Urinary bladder (tissue), 4 donors: Measurements from ENCODE around the gene AKAP12. TPM values are rescaled to one million over a fixed set of nuclear protein-coding genes. Genes with fewer than 3 reads are reported as not detected.
"Not testable (repeated sequence)": the region's sequence is repeated elsewhere in the genome, so short reads cannot be mapped to it uniquely, and the experiment has no call there.

Experiments used
- DNase-seq: peaks from one replicate; pipeline ENCODE4 v3.0.0-alpha.2; 2015; ENCODE audit errors: extremely low spot score
- H3K27ac ChIP-seq: one replicate; pipeline ENCODE4 v1.5.1; 2013; ENCODE audit warnings: low read depth, mild to moderate bottlenecking, moderate library complexity
- H3K36me3 ChIP-seq: one replicate; pipeline ENCODE4 v1.6.1; 2013; ENCODE audit warnings: mild to moderate bottlenecking, moderate library complexity; ENCODE audit not compliant: insufficient read depth
- H3K4me1 ChIP-seq: one replicate; pipeline ENCODE4 v1.6.1; 2013; ENCODE audit warnings: mild to moderate bottlenecking, moderate library complexity; ENCODE audit not compliant: insufficient read depth
- H3K4me3 ChIP-seq: one replicate; pipeline ENCODE4 v1.5.1; 2013; ENCODE audit warnings: low read depth, low read length
- WGBS: extraction: QIAGEN DNeasy Blood & Tissue Kit; methylation state at CpG from one replicate; pipeline ENCODE4 v1.1.7; 2013; 5-methylcytosine and 5-hydroxymethylcytosine counted together
- polyA plus RNA-seq: library from polyadenylated mRNA; stranded (reverse); fragments of 200-250 nt; gene quantifications from one replicate; pipeline ENCODE4 v1.2.3, GENCODE V29; 2013
- total RNA-seq: library from RNA; depleted of rRNA; stranded (reverse); fragments of >200 nt; gene quantifications from one replicate; pipeline ENCODE4 v1.2.3, GENCODE V29; 2014
- donor health status: healthy with polysubstance abuse.
- donor health status: healthy.

The AKAP12 gene
- total and polyA plus RNA-seq, 2 donors, result 43.3 to 226 TPM

DNA sequence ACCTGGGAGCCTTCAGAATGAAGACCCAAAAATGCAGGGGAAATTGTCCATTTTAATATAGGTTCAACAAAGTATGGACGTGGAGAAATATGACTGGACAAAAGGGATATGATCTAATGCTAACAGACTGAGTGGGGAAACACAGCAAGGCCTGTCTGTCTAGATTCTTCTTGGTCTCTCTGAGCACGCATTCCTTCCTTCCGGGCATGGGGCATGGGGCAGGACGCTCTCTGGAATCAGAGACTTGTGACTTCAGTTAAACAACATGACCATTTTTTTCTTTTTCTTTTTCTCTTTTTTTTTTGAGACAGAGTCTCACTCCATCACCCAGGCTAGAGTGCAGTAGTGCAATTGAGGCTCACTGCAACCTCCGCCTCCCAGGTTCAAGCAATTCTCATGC, 119.7 kb downstream of the AKAP12 start:
- no peaks in the 10 kb centered on the region for H3K36me3 ChIP-seq
- DNase-seq, result no peak
- H3K4me1 ChIP-seq, result no peaks in the 10 kb centered on the region
- H3K27ac ChIP-seq, result no peak overlapping the region
- 91% methylated on average over 5 of the region's 5 CpGs for WGBS
- no peak overlapping the region for H3K4me3 ChIP-seq

DNA sequence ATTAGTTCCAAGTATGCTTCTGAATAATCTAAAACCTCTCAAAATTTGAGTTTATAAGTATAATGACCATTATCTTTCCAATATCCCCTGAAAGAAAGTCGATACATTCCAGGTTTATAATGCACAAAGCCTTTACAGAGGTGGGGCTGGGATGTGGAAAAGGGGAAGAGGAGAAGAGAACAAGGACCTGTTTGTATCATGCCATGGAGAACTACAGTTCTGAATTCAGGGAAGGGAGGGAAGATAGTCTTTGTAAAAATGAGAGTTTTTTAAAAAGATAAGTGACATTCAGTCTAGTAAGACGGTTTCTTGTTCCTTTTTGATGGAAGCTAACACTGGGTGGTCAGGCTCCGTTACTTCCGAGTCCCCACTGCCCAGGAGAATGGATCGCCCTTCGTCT, 125.5 kb downstream of the AKAP12 start:
- H3K27ac ChIP-seq, result no peak overlapping the region
- no peaks in the 10 kb centered on the region for H3K36me3 ChIP-seq
- no peaks in the 10 kb centered on the region for H3K4me1 ChIP-seq
- no peak overlapping the region for H3K4me3 ChIP-seq
- DNase-seq, result no peak
- 94% methylated on average over 6 of the region's 6 CpGs for WGBS

DNA sequence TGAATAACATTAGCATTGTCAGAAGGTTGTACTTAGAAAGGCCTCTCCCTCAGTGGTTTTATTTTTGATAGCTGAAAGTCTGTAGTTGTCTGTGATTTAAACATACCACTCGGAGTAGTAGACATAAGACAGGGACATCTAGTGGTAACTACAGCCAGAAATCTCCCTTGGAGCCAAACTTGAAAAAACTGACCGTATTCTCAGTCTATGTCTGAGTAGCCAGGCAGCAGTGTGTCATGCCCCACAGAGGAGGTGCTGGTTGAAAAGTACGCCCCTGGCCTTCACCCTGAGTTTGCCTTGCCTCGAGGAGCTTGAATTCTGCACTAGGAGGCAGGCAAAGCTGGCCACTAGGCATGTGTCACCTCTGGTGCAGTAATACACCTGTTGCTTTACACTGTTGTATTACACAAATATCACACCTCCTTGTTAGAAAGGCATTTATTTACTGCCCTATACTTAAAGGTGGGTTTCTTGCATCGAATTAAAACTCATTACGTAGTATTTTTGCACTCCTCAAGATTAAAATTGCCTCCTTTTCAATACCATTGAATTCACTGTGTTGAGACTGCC, 130.8 kb downstream of the AKAP12 start:
- no peaks in the 10 kb centered on the region for H3K36me3 ChIP-seq
- WGBS, result 72% methylated on average over 6 of the region's 6 CpGs

DNA sequence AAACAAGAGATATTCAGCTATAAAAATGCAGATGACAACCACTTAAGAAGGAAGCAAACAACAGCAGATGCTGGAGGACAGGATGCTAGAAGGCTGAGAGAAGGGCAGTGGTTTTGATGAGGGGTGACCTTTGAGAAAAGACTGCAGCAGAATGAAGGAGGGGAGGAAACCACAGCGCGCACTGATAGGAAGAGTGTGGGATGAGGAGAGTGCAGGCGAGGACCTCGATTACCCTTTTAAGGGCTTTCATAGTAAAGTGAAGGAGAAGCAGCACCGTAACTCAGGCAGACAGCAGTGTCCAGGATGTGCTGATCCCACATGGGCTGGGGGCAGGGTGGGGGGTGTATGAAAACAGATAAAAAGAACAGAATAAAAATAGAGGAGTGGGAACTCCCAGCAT, 132.4 kb downstream of the AKAP12 start:
- Histone ChIP-seq H3K27ac (no peak overlapping the region), H3K4me1 (no peaks in the 10 kb centered on the region), H3K36me3 (no peaks in the 10 kb centered on the region), H3K4me3 (no peak overlapping the region)
- WGBS, result 86% methylated on average over 5 of the region's 5 CpGs
- DNase-seq, result no peak

More for the DNA sequence above, 130.8 kb downstream of the AKAP12 start:
- DNase-seq, result no peak
- H3K4me1 ChIP-seq, result no peaks in the 10 kb centered on the region
- no peak overlapping the region for H3K4me3 ChIP-seq
- H3K27ac ChIP-seq, result no peak overlapping the region

DNA sequence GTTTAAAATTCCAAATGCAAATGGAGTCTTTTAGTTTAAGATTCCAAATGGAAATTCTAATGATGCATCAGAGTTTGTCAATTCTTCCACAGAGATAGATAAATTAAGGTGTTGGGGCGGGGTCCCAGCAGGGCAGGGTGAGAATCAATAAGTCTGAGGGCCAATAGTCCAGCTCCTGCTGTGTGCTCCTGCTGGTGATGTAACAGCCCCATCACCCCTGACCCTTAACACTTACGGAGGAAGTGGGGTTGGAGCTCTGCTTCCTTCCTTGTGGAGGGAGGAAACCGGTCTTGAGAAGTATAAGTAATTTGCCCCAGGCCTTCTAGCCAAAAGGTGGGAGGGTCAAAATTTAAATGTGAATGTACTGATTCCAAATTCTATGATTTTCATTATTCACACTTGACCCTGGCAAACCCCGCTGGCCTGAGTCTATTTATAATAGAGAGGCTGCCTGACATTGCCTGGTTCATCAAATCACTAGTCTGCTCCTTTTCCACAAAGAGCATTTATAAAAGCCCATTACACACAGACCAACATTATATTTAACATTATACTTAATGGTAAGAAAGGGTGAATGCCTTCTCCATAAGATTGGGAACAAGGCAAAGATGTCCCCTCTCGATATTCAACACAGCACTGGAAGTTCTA, 134.4 kb downstream of the AKAP12 start:
- no peaks in the 10 kb centered on the region for H3K36me3 ChIP-seq
- WGBS, result 81% methylated on average over 5 of the region's 5 CpGs
- no peaks in the 10 kb centered on the region for H3K4me1 ChIP-seq
- H3K27ac ChIP-seq, result no peak overlapping the region
- H3K4me3 ChIP-seq, result no peak overlapping the region
- no peak for DNase-seq

DNA sequence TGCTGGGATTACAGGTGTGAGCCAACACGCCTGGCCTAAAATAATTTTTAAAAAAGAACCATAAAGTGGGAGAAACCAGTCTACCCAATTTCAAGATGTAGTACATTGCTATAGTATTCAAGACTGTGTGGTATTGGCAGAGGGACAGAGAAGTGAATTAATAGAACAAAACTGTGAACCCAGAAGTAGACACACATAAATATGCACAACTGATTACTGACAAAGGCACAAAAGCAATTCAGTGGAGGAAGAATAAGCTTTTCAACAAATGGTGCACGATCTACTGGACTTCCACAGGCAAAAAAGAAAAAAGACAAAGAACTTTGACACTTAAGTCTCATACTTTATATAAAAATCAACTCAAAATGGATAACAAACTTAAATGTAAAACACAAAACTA, 136.1 kb downstream of the AKAP12 start:
- no peaks in the 10 kb centered on the region for H3K4me1 ChIP-seq
- WGBS, result 97% methylated on average over 2 of the region's 2 CpGs
- no peak overlapping the region for H3K27ac ChIP-seq
- H3K4me3 ChIP-seq, result no peak overlapping the region
- DNase-seq, result no peak
- H3K36me3 ChIP-seq, result no peaks in the 10 kb centered on the region

DNA sequence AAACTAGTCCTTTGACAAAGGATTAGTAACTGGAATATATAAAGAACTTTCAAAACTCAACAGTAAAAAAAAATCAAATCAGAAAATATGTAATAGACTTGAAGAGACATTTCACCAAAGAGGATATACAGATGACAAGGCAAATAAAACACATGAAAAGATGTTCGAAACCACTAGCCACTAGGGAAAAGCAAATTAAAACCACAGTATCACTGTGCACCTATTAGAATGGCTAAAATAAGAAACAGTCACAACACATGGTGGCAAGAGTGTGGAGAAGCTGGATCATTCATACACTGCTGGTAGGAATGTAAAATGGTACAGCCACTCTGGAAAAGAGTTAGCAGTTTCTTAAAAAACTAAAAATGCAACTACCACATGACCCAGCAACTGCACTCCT, 136.7 kb downstream of the AKAP12 start:
- DNase-seq, result no peak
- Histone ChIP-seq H3K27ac (no peak overlapping the region), H3K4me1 (no peaks in the 10 kb centered on the region), H3K4me3 (no peak overlapping the region), H3K36me3 (no peaks in the 10 kb centered on the region)
- 89% methylated on average over 1 of the region's 1 CpG for WGBS

DNA sequence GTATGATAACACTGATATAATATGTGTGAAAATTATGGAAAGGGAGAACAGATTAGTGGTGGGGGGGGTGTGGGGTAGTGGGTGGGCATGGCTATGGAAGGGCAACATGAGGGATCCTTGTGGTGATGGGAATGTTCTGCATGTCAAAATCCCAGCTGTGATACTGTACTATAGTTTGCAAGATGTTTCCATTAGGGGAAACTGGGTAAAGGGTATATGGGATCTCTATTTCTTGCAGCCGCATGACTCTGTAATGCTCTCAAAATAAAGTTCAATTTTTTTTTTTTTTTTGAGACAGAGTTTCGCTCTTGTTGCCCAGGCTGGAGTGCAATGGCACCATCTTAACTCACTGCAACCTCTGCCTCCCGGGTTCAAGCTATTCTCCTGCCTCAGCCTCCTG, 137.3 kb downstream of the AKAP12 start:
- no peaks in the 10 kb centered on the region for H3K4me1 ChIP-seq
- WGBS, result 80% methylated on average over 3 of the region's 3 CpGs
- H3K36me3 ChIP-seq, result no peaks in the 10 kb centered on the region
- no peak for DNase-seq
- H3K4me3 ChIP-seq, result no peak overlapping the region
- no peak overlapping the region for H3K27ac ChIP-seq

DNA sequence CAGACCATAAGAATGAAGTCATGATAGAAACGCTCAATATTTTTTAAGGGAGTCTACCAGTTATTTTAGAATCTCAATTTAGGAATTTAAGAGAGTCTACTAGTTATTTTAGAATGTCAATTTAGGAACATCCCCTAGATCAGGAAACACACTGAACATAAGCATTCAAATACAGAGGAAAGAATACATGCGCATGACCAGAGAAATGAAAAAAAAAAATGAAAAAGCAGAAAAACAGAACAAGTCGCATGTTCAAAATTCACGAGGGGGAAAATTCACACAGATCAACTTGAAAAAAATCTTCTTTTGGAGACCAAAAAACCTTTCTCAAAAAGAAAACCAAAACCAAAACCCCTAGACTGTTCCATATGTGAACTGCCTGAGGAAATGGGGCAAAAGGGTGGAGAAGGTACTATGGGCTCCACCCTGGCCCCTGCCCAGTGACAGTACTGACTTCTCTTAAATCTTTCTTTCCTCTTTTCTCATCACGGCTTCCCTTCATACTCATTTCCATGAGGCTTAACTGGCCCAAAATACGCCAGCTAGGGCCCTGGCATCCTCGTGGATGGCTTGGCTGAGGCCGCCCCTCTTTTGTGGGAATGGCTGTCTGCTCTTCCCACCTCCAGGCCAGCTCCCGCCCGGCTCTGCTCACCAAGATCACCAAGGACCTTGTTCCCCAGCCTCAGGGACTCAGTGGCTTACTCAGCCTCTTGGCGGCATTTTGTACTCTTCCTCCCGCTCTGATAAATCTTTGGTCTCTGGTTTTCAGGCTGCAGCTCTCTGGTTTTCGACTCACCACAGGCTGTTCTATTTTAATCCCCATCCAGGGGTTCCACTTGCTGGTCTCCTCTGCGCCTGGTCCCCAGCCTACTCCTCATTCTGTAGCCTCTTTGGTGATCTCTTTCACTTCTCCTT, 140.4 kb downstream of the AKAP12 start:
- 85% methylated on average over 14 of the region's 14 CpGs for WGBS
- H3K4me1 ChIP-seq, result no peaks in the 10 kb centered on the region
- no peak for DNase-seq
- H3K27ac ChIP-seq, result peak overlapping the region; percentile 39
- no peak overlapping the region for H3K4me3 ChIP-seq
- H3K36me3 ChIP-seq, result no peaks in the 10 kb centered on the region

DNA sequence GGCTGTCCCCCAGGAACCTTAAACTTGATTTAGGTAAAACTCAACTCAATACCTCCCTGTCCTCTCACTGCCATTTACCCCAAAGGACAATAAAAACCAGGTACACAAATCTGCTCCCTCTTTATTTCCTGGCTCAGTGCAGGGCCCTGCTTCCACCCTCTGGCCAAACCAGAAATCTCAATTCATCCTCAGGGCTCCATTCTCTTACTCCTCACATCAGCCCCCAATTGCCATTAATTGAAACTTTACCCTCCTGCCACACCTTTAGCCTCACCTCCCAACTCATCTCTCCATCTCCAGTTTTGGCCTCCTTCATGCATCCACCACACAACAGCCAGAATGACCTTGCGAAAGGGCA, 141.1 kb downstream of the AKAP12 start:
- H3K27ac ChIP-seq, result no peak overlapping the region
- 98% methylated on average over 1 of the region's 1 CpG for WGBS
- no peaks in the 10 kb centered on the region for H3K36me3 ChIP-seq
- DNase-seq, result no peak
- no peaks in the 10 kb centered on the region for H3K4me1 ChIP-seq
- no peak overlapping the region for H3K4me3 ChIP-seq

DNA sequence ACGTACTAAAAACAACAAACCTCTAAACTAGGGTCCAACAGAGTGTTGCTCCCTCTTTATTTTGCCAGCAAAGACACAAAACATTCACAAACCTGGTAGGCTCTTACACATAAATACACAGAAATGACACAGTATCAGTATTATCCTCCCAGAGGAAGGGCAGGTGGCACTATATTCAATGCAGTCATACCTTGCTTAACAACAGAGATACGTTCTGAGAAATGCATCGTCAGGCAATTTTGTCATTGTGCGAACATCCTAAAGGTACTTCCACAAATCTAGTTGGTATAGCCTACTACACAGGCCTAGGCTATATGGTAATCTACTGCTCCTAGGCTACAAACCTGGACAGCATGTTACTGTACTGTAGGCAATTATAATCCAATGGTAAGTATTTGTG, 142.0 kb downstream of the AKAP12 start:
- H3K36me3 ChIP-seq, result no peaks in the 10 kb centered on the region
- H3K27ac ChIP-seq, result no peak overlapping the region
- no peak overlapping the region for H3K4me3 ChIP-seq
- no peak for DNase-seq
- WGBS, result 86% methylated on average over 4 of the region's 4 CpGs
- H3K4me1 ChIP-seq, result no peaks in the 10 kb centered on the region

DNA sequence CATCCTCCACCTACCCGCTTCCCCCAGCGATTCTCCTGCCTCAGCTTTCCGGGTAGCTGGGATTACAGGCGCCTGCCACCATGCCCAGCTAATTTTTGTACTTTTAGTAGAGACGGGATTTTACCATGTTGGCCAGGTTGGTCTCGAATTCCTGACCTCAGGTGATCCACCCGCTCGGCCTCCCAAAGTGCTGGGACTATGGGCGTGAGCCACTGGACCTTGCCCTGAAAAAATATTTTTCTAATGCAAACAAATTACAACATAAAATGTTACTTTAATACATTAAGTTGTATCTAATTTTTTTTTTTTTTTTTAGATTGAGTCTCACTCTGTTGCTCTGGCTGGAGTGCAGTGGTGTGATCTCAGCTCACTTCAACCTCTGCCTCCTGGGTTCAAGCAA, 142.9 kb downstream of the AKAP12 start:
- H3K4me1 ChIP-seq, H3K27ac ChIP-seq, H3K36me3 ChIP-seq, H3K4me3 ChIP-seq, DNase-seq: not testable (repeated sequence)
- WGBS, result 97% methylated on average over 9 of the region's 9 CpGs

DNA sequence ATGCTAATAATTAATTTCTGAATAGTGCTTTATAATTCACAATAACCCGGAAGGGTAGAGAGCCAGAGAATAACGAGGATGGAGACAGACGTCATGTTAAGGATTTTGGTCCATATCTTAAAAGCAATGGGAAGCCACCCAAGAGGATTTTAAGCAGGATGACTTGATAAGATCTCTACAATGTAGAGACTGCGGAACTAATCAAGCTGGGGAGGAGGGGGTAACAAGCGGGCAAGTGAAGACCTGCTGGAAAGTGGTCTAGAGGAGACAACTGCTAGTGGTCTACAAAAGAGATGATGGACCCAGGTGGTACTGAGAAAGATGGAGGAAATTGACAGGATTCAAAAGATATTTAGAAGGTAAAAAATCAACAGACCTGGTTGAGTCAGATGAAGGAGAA, 144.4 kb downstream of the AKAP12 start:
- WGBS, result 93% methylated on average over 5 of the region's 5 CpGs
- no peak overlapping the region for H3K27ac ChIP-seq
- H3K4me3 ChIP-seq, result no peak overlapping the region
- DNase-seq, result no peak
- H3K36me3 ChIP-seq, result no peaks in the 10 kb centered on the region
- no peaks in the 10 kb centered on the region for H3K4me1 ChIP-seq

DNA sequence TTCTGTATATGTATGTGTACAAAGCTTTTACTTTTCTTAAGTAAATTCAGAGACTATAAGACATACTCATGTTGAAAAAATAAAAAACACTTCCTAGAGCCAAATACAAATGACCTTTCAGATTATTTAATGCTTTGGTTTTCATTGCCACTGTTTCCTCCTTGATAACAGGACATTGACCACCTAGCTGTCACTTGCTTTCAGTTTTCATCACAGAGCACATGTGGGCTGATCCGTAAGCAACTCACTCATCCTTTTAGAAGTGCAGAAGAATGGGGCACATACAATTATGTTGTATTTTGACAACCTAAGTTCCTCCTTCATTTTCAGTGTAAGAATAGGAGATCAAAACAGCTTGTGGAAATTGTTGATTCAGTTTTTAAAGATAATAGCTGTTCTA, 145.4 kb downstream of the AKAP12 start:
- no peak overlapping the region for H3K4me3 ChIP-seq
- 71% methylated on average over 1 of the region's 1 CpG for WGBS
- no peak overlapping the region for H3K27ac ChIP-seq
- H3K36me3 ChIP-seq, result no peaks in the 10 kb centered on the region
- no peaks in the 10 kb centered on the region for H3K4me1 ChIP-seq
- no peak for DNase-seq
